ENCODE data around the gene VEGFD. TPM values are rescaled to one million over a fixed set of nuclear protein-coding genes. Genes with fewer than 3 reads are reported as not detected.

Gene VEGFD
- total and polyA plus RNA-seq, 9 donors: 0.41 to 1.7 (median 0.74) TPM

DNA sequence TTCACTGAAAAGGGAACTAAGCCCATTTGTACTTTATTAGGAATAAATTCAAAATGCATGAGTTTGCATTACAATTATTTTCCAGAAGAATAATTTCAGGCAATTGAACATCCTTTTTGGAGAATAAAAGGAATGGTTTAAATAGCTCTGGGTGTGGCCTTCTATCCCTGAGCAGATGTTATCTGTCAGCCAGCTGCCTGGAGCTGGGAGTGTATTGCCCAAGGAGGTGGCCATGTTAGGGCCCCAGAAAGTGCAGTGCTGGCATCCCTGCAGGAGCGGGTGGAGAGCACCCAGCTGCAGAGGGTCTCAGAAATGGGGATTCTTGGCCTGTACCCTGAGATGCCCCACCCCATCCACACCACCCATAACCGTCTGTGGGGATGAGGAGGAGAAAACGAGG lies 21.6 kb upstream of the VEGFD start:
- DNase-seq: peak; percentile 44
- Histone ChIP-seq H3K4me1 (ENCODE audit: control insufficient read depth, insufficient read depth, low read length) (peaks cover 5% of the 10 kb centered on the region), H3K9me3 (replicated peaks; ENCODE audit: control insufficient read depth, low read depth, low read length) (no peaks in the 10 kb centered on the region)

GRCh38 chrX:15404401-15405096 lies 20.3 kb upstream of the VEGFD start:
- Histone ChIP-seq H3K4me3 (ENCODE audit: low read length) (no peak overlapping the region), H3K27me3 (ENCODE audit: control insufficient read depth, insufficient read depth, low read length) (peaks cover 28% of the 10 kb centered on the region), H3K36me3 (ENCODE audit: control insufficient read depth, insufficient read depth, low read length) (no peaks in the 10 kb centered on the region), H3K9me3 (replicated peaks; ENCODE audit: control insufficient read depth, low read depth, low read length) (no peaks in the 10 kb centered on the region), H3K4me1 (ENCODE audit: control insufficient read depth, insufficient read depth, low read length) (peaks cover 5% of the 10 kb centered on the region), H3K27ac (ENCODE audit: low read length) (no peak overlapping the region)
- peak; percentile 79 for DNase-seq
- 40% methylated on average over 3 of the region's 7 CpGs for WGBS (ENCODE audit: insufficient coverage)

More for the DNA sequence above, 21.6 kb upstream of the VEGFD start:
- H3K36me3 ChIP-seq (ENCODE audit: control insufficient read depth, insufficient read depth, low read length): no peaks in the 10 kb centered on the region
- H3K27ac ChIP-seq (ENCODE audit: low read length): no peak overlapping the region
- WGBS (ENCODE audit: insufficient coverage): 33% methylated on average over 1 of the region's 3 CpGs
- H3K4me3 ChIP-seq (ENCODE audit: low read length): no peak overlapping the region
- peaks cover 27% of the 10 kb centered on the region for H3K27me3 ChIP-seq (ENCODE audit: control insufficient read depth, insufficient read depth, low read length)

DNA sequence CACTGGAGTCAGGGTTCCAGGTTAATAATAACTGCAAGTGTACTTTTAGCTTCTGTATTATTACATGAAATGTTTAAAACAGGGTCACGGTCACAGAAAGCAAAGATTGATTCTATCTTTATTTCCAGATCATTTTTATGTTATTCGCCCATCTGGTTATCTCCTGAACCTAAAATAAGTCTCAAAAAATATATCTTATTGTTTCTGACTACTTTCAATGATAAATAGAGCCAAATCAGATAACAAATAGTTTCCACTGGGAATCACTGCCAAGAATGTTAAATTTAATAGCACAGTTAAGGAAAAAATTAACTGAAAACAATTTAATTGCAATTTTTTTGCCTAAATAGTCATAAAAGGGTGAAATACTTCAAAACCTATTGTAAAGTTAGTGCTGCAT lies 17.2 kb upstream of the VEGFD start:
- WGBS (ENCODE audit: insufficient coverage): no CpG with 5 or more reads among the region's 2 CpGs
- Histone ChIP-seq H3K4me1 (ENCODE audit: control insufficient read depth, insufficient read depth, low read length) (peaks cover 5% of the 10 kb centered on the region), H3K27me3 (ENCODE audit: control insufficient read depth, insufficient read depth, low read length) (peaks cover 14% of the 10 kb centered on the region), H3K27ac (ENCODE audit: low read length) (no peak overlapping the region), H3K4me3 (ENCODE audit: low read length) (no peak overlapping the region), H3K9me3 (replicated peaks; ENCODE audit: control insufficient read depth, low read depth, low read length) (no peaks in the 10 kb centered on the region), H3K36me3 (ENCODE audit: control insufficient read depth, insufficient read depth, low read length) (no peaks in the 10 kb centered on the region)
- DNase-seq: no peak

- Histone ChIP-seq H3K27me3 (ENCODE audit: control insufficient read depth, insufficient read depth, low read length) (peaks cover 11% of the 10 kb centered on the region), H3K9me3 (replicated peaks; ENCODE audit: control insufficient read depth, low read depth, low read length) (no peaks in the 10 kb centered on the region), H3K36me3 (ENCODE audit: control insufficient read depth, insufficient read depth, low read length) (no peaks in the 10 kb centered on the region), H3K4me3 (ENCODE audit: low read length) (no peak overlapping the region), H3K27ac (ENCODE audit: low read length) (no peak overlapping the region), H3K4me1 (ENCODE audit: control insufficient read depth, insufficient read depth, low read length) (peaks cover 3% of the 10 kb centered on the region)
- WGBS (ENCODE audit: insufficient coverage): no CpG with 5 or more reads among the region's 3 CpGs
- peak; percentile 30 for DNase-seq
Observed at GRCh38 chrX:15399962-15400391, 15.8 kb upstream of the VEGFD start.

DNA sequence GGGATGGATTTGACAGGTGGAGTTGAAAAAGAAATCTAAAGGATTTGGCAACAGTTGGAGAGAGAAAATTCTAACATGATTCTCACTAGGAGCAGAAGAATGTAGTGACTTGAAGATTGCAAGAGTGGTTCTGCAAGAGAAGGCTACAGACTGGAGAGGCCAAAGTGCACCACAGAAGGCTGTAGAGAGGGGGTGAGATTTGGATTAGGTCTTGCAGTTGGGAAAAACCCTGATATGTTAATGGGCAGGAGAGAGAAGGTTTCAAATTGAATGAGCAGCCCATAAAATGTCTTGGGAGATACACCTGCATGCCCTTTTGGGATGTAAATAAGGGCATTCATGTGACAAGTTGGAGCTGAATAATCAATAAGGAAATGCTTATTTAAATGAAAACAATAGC lies 14.7 kb upstream of the VEGFD start:
- Histone ChIP-seq H3K9me3 (replicated peaks; ENCODE audit: control insufficient read depth, low read depth, low read length) (no peaks in the 10 kb centered on the region), H3K4me3 (ENCODE audit: low read length) (no peak overlapping the region), H3K36me3 (ENCODE audit: control insufficient read depth, insufficient read depth, low read length) (no peaks in the 10 kb centered on the region), H3K4me1 (ENCODE audit: control insufficient read depth, insufficient read depth, low read length) (no peaks in the 10 kb centered on the region), H3K27ac (ENCODE audit: low read length) (no peak overlapping the region), H3K27me3 (ENCODE audit: control insufficient read depth, insufficient read depth, low read length) (peaks cover 11% of the 10 kb centered on the region)
- DNase-seq: no peak

- Histone ChIP-seq H3K36me3 (ENCODE audit: control insufficient read depth, insufficient read depth, low read length) (no peaks in the 10 kb centered on the region), H3K4me1 (ENCODE audit: control insufficient read depth, insufficient read depth, low read length) (no peaks in the 10 kb centered on the region), H3K27me3 (ENCODE audit: control insufficient read depth, insufficient read depth, low read length) (peaks cover 12% of the 10 kb centered on the region), H3K4me3 (ENCODE audit: low read length) (no peak overlapping the region), H3K9me3 (replicated peaks; ENCODE audit: control insufficient read depth, low read depth, low read length) (no peaks in the 10 kb centered on the region), H3K27ac (ENCODE audit: low read length) (no peak overlapping the region)
- DNase-seq: no peak
- WGBS (ENCODE audit: insufficient coverage): 20% methylated on average over 1 of the region's 2 CpGs
Observed at GRCh38 chrX:15395789-15396188, 11.6 kb upstream of the VEGFD start.

DNA sequence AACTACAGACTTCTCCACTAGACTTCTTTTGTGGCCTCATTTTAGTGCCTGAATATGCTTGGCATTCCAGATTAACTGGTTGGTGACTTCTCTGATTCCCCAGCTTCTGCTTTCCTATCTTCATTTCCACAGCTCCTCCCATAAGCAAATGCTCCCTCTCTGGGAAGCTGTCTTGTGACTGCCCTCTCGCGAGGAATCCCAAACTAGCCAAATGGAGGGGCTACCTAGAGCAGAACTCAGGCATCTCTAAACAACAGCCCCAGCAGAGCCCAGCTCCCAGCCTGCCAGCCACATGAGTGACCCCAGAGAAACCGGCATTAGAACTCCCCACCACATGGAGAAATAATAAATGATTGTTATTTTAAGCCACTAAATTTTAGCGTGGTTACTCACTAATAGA lies 7.6 kb upstream of the VEGFD start:
- H3K27me3 ChIP-seq (ENCODE audit: control insufficient read depth, insufficient read depth, low read length): peaks cover 12% of the 10 kb centered on the region
- 30% methylated on average over 2 of the region's 4 CpGs for WGBS (ENCODE audit: insufficient coverage)
- no peaks in the 10 kb centered on the region for H3K9me3 ChIP-seq (replicated peaks; ENCODE audit: control insufficient read depth, low read depth, low read length)
- H3K4me1 ChIP-seq (ENCODE audit: control insufficient read depth, insufficient read depth, low read length): no peaks in the 10 kb centered on the region
- no peak overlapping the region for H3K27ac ChIP-seq (ENCODE audit: low read length)
- DNase-seq: no peak
- H3K4me3 ChIP-seq (ENCODE audit: low read length): no peak overlapping the region
- no peaks in the 10 kb centered on the region for H3K36me3 ChIP-seq (ENCODE audit: control insufficient read depth, insufficient read depth, low read length)

DNA sequence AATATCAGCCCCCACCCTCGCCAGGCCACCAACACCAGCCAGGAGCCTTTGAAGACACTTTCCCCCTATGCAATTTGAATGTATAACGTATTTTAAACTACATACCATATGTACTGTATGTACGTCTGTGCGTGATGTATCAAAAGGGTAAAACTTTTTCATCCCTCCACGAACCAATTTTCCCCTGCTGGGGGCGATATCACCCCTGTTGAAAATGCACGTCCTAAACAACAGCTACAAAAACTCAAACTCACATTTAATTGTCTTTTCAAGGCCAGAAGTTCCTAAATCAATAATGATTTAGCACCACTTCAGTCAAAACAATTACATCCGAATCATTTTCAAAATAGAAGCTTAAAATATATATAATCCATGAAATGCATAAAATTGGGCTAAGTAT lies 1.4 kb downstream of the VEGFD start:
- no peaks in the 10 kb centered on the region for H3K9me3 ChIP-seq (replicated peaks; ENCODE audit: control insufficient read depth, low read depth, low read length)
- no peaks in the 10 kb centered on the region for H3K36me3 ChIP-seq (ENCODE audit: control insufficient read depth, insufficient read depth, low read length)
- H3K27ac ChIP-seq (ENCODE audit: low read length): no peak overlapping the region
- no peaks in the 10 kb centered on the region for H3K4me1 ChIP-seq (ENCODE audit: control insufficient read depth, insufficient read depth, low read length)
- 60% methylated on average over 1 of the region's 8 CpGs for WGBS (ENCODE audit: insufficient coverage)
- DNase-seq: no peak
- peaks cover 12% of the 10 kb centered on the region for H3K27me3 ChIP-seq (ENCODE audit: control insufficient read depth, insufficient read depth, low read length)
- H3K4me3 ChIP-seq (ENCODE audit: low read length): no peak overlapping the region

- WGBS (ENCODE audit: insufficient coverage): no CpG with 5 or more reads among the region's 1 CpG
Observed at GRCh38 chrX:15376956-15377355, 7.3 kb downstream of the VEGFD start.

DNA sequence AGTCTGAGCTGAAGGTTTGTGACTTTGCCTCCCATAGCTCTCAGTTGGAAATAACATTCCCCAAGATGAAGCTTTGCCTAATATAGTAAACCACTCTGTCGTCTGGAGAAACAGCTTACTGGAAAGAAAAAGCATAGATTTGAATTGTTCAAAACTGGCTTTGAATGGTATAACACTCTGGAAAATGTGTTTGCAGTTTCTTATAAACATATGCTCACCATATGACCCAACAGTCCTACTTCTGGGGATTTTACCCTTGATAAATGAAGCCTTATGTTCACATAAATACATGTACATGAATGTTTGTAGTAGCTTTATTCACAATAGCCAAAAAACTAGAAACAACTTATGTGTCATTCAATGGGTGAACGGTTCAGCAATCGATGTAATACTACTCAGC lies 10.2 kb downstream of the VEGFD start:
- no peaks in the 10 kb centered on the region for H3K36me3 ChIP-seq (ENCODE audit: control insufficient read depth, insufficient read depth, low read length)
- no CpG with 5 or more reads among the region's 3 CpGs for WGBS (ENCODE audit: insufficient coverage)
- no peaks in the 10 kb centered on the region for H3K4me1 ChIP-seq (ENCODE audit: control insufficient read depth, insufficient read depth, low read length)
- no peak overlapping the region for H3K4me3 ChIP-seq (ENCODE audit: low read length)
- peaks cover 33% of the 10 kb centered on the region for H3K27me3 ChIP-seq (ENCODE audit: control insufficient read depth, insufficient read depth, low read length)
- H3K9me3 ChIP-seq (replicated peaks; ENCODE audit: control insufficient read depth, low read depth, low read length): no peaks in the 10 kb centered on the region
- H3K27ac ChIP-seq (ENCODE audit: low read length): no peak overlapping the region
- peak; percentile 32 for DNase-seq

More at GRCh38 chrX:15376956-15377355, 7.3 kb downstream of the VEGFD start:
- Histone ChIP-seq H3K4me1 (ENCODE audit: control insufficient read depth, insufficient read depth, low read length) (no peaks in the 10 kb centered on the region), H3K4me3 (ENCODE audit: low read length) (no peak overlapping the region), H3K36me3 (ENCODE audit: control insufficient read depth, insufficient read depth, low read length) (no peaks in the 10 kb centered on the region), H3K27me3 (ENCODE audit: control insufficient read depth, insufficient read depth, low read length) (peaks cover 29% of the 10 kb centered on the region), H3K27ac (ENCODE audit: low read length) (no peak overlapping the region), H3K9me3 (replicated peaks; ENCODE audit: control insufficient read depth, low read depth, low read length) (no peaks in the 10 kb centered on the region)
- peak; percentile 36 for DNase-seq

All from muscle of leg (tissue), 11 donors.